Astrocyte (in vitro differentiated cells and primary cell): Measurements from ENCODE around the gene ACTN2.

Experiments
- EZH2 ChIP-seq: IDR thresholded peaks from 2 replicates; pipeline ENCODE4 v1.6.1; 2012; ENCODE audit warnings: mild to moderate bottlenecking, low read length, inconsistent platforms; ENCODE audit not compliant: insufficient read depth
- TF ChIP-seq, protein P1 (sequence below): IDR thresholded peaks from 2 replicates; pipeline ENCODE4 v1.5.1; 2011; ENCODE audit warnings: low read depth, mild to moderate bottlenecking, inconsistent platforms, low read length, moderate library complexity; ENCODE audit not compliant: insufficient read depth

GRCh38 chr1:236795757-236796667, 109.7 kb downstream of the ACTN2 start:
- TF ChIP-seq, protein P1, sequence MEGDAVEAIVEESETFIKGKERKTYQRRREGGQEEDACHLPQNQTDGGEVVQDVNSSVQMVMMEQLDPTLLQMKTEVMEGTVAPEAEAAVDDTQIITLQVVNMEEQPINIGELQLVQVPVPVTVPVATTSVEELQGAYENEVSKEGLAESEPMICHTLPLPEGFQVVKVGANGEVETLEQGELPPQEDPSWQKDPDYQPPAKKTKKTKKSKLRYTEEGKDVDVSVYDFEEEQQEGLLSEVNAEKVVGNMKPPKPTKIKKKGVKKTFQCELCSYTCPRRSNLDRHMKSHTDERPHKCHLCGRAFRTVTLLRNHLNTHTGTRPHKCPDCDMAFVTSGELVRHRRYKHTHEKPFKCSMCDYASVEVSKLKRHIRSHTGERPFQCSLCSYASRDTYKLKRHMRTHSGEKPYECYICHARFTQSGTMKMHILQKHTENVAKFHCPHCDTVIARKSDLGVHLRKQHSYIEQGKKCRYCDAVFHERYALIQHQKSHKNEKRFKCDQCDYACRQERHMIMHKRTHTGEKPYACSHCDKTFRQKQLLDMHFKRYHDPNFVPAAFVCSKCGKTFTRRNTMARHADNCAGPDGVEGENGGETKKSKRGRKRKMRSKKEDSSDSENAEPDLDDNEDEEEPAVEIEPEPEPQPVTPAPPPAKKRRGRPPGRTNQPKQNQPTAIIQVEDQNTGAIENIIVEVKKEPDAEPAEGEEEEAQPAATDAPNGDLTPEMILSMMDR, result no peak
- TF ChIP-seq EZH2, result no peak
